Measurements from ENCODE around the gene GINS1.
"Not testable (repeated sequence)": the region's sequence is repeated elsewhere in the genome, so short reads cannot be mapped to it uniquely, and the experiment has no call there.

GINS1 gene

GRCh38 chr20:25457886-25458680, 50.6 kb downstream of the GINS1 start:
- no peak for DNase-seq

- no peak for DNase-seq
Observed at GRCh38 chr20:25459111-25459830, 51.8 kb downstream of the GINS1 start.

DNA sequence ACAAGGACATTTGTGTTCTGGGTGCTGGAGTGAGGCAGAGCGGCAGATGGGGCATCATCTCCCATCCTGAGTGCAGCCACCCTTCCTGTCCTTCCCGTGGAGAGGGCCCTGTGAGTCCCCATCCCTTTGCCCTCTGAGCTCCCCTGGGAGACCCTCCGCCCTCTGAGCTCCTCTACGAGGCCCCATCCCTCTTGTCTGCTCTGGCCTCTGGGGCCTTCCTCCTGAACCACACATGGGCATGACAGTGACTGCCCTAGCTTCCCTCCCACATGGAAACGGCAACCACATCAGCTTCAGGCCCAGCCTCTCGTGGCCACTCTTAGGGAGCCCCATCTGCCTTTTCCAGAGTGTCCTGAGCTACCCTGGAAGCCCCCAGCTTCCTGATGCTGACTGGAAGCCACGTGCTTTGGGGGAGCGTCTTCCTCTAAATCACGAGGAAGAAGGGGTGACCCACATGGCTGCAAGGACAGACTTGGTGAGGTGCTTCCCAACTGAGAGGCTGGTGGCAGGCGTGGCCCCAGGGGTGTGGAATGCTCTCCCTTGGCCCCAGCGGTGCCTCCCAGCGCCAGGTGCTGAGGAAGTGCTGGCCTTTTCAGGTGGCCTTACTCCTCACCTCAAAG, 52.6 kb downstream of the GINS1 start:
- DNase-seq = no peak

DNA sequence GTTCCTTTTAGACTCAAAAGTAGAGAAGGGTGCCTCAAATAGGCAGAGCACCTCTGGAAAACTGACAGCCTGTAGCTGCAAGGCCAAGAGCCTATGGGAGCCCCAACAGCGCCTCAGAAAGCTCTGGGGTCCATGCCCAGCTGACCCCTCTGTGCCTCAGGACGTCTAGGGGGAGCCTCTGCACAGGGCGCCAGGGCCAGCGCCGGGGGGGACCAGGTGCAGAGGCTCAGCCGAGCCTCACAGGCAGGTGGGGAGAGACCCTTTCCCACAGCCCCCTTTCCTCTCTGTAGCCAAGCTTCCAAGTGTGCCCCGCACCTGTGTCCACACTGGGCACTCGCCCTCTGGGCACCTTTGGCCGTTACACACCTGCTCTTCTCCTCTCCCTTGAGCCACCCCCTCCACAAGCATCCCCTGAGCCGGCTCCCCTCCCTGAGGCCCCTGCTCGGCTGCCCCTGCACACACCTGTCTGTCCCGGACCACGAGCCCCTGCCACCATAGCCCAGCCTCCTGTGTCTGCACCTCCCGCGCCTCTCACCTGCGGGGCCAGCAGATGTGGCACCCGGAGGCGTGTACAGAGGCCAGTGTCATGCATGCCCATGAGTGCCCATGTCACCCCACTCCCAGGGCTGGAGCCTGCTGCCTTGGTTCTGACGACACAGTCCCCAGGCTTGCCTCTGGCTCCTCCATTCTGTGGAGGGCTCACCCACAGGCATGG, 53.2 kb downstream of the GINS1 start:
- DNase-seq = no peak

GRCh38 chr20:25461281-25461650, 53.8 kb downstream of the GINS1 start:
- no peak for DNase-seq

GRCh38 chr20:25461786-25462545, 54.5 kb downstream of the GINS1 start:
- DNase-seq = no peak

DNA sequence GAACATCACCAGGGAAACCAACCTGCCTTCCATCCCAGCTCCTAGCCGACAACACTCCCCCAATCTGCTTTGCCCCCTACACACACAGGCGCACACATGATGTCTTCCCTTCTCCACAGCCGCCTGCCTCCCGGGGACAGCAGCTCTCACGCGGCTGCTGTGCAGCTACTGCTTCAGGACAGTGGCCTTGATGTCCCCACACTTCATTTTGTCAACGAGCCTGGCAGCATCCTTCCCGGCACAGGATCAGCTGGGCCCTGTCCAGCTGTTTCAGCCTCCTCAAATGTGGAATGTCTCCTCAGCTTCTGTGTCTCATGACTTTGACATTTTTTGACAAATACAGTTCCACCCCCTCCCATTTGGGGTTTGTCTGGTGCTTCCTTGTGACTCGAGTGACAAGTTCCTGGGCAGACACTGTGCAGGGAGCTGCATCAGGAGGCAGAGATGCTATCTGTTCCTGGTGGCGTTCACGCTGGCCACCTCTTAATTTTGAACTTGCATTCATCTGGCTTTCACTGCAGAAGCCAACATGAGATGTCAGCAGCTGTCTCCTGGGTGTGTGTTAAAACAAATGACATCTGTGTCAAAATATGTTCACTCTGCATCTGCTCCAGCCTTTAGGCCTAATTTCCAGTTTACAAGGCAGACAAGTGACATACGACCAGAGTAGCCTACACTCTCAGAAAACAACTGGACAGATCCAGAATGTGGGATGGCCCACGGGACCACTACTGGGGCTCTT, 57.2 kb downstream of the GINS1 start:
- no peak for DNase-seq

DNA sequence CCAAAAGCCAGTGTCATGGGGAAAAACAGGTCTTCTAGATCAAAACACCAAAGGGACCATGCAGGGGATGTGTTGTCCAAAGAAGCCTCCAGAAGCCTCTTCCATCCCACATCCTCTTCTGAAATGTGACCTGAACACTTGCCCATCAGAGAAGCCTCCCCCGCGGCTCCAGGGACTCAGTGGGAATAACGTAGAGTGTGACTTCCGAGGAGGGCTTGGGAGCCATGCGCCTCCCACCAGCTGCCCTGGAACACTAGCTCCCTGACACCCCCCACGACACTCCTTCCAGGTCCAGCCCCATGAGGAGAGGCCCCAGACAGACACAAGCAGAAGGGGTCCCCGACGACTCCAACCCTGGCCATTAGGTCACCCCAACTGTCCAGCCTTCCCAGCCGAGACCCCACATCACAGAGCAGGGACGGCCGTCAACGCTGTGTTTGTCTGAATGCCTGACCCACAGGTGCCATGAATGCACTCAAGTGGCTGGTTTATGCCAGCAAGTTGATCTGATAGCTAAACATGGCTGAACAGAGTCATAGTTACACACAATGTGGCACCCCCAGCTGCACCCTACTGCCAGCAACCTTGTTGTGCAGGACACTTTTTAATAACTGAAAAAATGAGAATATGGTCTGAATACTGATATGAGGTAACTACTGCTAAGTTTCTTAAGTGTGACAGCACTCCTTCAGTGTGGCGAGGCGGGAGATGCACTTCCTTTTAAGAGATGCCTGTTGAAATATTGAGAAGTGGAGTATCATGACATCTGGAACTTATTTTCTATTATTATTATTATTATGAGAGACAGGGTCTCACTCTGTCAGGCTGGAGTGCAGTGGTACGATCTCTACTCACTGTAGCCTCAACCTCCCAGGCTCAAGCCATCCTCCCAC, 58.0 kb downstream of the GINS1 start:
- DNase-seq = no peak

- no peak for DNase-seq
Observed at GRCh38 chr20:25466846-25467245, 59.4 kb downstream of the GINS1 start.

DNA sequence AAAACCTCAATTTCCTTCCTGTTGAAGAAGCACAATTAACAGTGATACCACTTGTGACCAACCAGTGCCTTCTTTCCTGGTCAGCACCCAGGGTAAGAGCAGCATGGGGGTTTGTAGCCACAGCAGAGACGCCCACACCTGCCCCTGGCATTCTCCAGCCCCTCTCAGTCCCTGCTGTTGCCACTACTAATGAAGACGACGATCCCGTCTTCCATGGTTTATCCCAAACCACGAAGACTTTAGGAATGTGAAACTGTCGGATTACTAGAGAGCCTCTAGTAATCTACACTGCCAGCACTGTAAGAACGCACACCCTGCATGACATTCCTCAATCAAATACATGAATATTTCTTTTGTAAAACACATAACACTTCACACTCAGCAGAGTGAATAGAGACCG, 60.0 kb downstream of the GINS1 start:
- DNase-seq = no peak

GRCh38 chr20:25468126-25469075, 60.9 kb downstream of the GINS1 start:
- no peak for DNase-seq

DNA sequence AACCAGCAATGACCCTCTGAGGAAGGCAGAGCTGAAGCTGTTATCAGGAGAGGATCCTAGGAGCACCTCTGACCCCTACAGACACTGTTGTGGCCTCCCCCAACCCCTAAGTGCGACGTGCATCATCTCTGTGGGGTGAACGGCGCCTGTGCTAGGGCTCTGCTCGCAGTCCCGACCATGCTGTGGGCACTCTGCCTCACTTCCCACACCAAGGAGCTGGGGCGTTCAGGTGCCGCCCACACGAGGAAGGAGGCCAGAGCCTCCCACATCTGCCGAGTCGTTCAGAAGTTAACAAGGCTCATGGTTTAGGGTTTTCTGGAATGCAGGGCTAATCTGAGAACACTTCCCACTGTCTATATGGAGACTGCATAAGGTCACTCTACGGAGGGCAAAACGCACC, 62.1 kb downstream of the GINS1 start:
- DNase-seq = no peak

GRCh38 chr20:25470045-25470444, 62.6 kb downstream of the GINS1 start:
- no peak for DNase-seq

GRCh38 chr20:25471020-25471419, 63.5 kb downstream of the GINS1 start:
- DNase-seq = no peak

DNA sequence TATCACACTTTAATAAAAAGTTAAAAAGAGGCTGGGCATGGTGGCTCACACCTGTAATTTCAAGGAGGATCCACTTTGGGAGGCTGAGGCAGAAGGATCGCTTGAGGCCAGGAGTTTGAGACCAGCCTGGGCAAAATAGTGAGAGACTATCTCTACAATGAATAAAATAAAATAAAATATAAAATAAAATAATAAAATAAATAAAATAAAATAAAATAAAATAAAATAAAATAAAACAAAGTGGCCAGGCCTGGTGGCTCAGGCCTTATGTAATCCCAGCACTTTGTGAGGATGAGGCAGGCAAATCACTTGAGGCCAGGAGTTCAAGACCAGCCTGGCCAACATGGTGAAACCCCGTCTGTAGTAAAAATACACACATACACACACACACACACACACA, 65.8 kb downstream of the GINS1 start:
- DNase-seq = not testable (repeated sequence)

DNA sequence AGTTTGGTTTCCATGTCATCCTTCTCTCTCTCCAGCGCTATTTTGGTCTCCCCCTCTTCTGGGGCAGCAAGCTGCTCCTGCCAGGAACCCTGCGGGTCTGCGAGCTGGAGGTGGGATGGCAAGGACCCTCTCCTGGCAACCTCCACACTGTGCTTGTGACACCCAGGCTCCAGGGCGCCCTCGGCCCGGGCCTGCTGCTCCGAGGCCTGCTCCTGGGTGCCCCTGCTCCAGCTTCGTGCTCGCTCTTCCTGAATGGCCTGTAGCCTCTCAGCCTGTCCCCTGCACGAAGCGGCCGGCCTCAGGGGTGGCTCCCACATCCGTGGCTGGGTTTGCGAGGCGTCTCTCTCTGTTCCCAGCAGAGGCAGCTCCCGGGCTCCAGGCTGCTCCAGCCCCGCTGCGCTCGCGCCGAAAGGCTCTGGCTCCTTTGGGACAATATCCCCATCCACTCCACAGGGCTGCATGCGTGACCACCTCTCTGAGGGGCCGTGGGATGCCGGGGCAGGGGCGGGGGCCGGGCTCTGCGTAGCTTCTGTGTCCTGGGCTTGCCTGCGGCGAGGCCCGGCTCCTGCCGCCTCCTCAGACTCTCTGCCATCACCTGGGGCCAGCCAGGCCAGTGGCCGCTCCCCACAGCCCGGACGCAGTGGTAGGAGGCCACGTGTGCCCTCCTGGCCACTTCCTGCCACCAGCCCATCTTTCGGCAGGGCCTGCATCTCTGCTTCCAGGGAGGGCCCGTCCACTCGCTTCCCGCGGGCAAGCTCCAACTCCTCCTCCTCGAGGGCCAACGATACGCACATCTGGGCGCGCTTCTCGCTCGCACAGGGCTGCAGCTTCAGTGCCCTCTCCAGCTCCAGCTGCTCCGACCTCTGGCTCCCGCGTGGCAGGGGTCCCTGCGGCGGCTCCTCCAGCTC, 68.9 kb downstream of the GINS1 start:
- DNase-seq = no peak

DNA sequence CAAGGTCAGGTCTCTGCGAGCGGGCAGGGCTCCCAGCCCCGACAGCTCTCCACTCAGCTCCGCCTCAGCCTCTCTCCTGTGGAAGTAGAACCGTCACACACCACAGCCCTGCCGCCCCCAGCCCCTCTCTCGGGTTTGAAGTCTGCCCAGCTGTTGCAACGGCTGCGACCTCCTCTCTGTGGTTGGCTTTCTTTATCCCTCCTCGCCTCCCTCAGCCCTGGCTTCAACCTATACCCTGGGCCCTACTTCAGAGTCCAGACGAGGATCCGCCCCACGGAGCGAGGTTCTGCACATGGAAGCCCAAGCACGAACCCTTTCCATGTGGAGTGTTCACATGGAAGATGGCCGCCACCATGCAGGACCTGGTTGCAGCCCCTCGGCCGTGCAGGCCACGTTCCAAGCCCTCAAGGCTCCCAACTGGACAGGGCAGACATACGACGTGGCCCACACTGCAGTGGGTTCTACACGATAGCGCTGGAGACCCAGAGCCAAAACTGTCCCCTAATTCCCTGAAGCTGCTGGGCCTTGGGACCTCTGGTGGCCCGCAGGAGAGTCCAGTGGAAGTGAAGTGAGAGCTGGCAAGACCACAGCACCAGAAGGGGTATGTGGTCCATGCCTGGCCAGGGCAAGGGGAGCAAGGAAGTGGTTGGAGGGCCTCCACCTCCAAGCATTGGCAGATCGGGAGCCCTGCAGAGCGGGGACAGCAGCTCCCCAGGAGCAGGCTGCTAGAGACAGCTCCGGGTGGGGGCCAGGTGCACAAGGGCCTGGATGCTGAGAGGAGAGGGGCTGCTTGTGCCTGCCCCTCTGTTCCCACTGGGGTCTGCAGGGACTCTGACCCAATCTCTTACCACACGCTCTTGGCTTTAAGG, 69.8 kb downstream of the GINS1 start:
- no peak for DNase-seq

Measured in DMS79 (cell line).